ENCODE data around the gene LRRN2. TPM values are rescaled to one million over a fixed set of nuclear protein-coding genes. Genes with fewer than 3 reads are reported as not detected.

The LRRN2 gene
- polyA plus RNA-seq, 4 donors = 11.1 to 26.3 (median 12.5) TPM

GRCh38 chr1:204712708-204713430, 27.3 kb upstream of the LRRN2 start:
- no peak for DNase-seq (ENCODE audit: low read depth in 4 of 4, low spot score in 3 of 4)

GRCh38 chr1:204711947-204712701, 26.6 kb upstream of the LRRN2 start:
- DNase-seq (ENCODE audit: low read depth in 4 of 4, low spot score in 3 of 4) = no peak

- no peak for DNase-seq (ENCODE audit: low read depth in 4 of 4, low spot score in 3 of 4)
Observed at GRCh38 chr1:204711103-204711946, 25.8 kb upstream of the LRRN2 start.

DNA sequence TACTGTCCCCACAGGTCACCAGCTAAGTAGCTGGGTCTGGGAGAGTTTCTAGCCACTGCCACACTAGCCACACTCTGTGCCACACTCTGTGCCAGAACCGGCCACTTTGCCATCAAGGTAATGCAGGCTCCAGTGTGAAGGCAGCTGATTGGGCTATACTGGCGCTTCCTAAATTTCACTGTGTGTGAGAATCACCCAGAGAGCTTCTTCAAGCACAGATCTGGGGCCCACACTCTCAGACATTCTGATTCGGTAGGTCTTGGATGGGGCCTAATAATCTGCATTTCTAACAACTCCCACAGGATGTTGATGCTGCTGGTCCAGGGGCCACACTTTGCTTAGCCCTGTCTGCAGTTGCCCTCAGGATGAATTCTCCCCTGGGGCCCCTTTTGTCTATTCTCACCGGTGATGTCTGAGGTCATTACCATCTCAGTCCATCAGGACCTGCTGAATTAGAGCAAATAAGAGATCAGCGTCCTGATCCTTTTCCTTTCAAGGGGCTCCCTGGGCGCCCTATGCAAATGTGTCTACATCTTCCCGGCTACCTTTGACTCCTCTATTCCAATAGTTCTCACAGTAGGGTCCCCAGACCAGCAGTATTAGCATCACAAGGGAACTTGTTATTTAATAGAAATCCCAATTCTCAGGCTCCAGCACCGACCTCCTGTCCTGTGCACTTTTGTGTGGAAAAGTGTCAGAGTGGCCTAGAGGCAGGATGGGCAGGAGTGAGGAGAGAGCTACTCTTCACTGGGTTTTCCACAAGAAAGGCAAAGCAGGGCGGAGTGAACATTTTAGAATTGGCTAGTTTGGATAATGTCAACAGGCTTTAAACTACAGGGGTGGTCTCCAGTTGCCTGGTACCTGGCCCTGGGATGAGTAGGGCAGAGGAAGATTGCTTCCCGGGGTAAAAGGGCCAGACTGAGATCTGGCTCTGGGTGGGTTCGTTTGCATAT, 24.7 kb upstream of the LRRN2 start:
- DNase-seq (ENCODE audit: low read depth in 4 of 4, low spot score in 3 of 4) = no peak

DNA sequence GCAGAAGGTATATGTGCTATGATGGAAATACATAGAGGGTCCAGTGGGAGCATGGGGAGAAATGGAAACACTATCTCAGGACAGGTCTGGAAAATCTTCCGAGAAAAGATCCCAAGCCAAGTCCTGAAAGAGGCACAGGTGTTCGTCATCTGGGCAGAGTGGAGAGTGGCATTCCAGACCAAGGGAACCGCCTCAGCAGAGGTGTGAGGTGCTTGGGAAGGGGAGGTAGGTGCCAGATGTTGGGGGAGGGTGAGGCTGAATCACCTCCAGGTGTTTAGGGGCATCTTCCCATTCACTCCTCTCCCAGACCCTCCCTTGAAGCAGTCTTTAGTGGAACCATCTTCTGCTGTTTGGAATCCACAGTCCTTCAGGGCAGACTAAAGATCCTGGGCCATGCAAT, 23.5 kb upstream of the LRRN2 start:
- no peak for DNase-seq (ENCODE audit: low read depth in 4 of 4, low spot score in 3 of 4)

- no peak for DNase-seq (ENCODE audit: low read depth in 4 of 4, low spot score in 3 of 4)
Observed at GRCh38 chr1:204706838-204707509, 21.4 kb upstream of the LRRN2 start.

DNA sequence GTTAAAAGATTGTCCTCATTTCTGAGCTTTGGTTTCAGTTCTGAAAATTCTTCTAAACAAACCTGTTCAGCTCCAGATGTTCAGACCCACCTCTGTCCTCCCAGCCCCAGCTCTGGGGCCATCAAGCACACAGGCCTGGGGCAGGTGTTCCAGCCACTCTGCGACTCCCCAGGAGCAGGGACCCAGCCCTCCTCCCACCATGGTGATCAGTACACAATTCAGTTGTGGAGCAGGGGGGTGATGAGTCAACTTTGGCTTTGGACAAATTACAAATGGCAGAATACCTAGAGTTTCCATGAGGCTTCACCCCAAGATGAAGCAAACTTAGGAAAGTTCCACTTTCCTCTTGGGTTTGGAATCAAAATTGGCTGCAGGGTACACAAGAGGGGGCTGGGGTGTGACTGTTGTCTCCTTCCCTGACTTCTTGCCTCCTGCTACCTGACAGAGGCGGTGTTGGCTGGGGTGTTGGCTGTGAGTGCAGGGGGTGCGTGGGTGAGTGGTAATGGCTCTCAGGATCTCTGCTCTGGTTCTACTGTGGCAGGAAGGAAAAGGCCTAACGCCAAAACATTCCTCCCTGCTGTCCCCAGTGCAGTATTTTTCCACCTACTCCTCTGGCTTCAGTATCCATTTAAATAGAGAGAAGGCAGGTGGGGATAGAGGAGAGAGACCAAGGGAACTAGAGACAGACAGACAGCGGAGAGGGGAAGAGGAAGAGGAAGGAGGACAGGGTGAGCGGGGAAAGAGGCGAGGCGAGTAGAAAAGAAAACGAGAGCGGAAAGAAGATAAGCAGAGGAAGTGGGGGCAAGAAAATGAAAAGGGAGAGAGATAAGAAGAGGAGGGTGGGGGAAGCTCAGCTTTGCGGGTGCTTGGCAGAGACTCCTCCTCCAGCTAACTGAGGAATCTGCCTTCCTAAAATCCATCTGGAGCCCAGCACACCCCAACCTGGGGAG, 20.6 kb upstream of the LRRN2 start:
- DNase-seq (ENCODE audit: low read depth in 4 of 4, low spot score in 3 of 4) = no peak

- DNase-seq (ENCODE audit: low read depth in 4 of 4, low spot score in 3 of 4) = no peak
Observed at GRCh38 chr1:204705493-204705811, 19.9 kb upstream of the LRRN2 start.

- no peak for DNase-seq (ENCODE audit: low read depth in 4 of 4, low spot score in 3 of 4)
Observed at GRCh38 chr1:204704794-204705492, 19.4 kb upstream of the LRRN2 start.

GRCh38 chr1:204703826-204704612, 18.5 kb upstream of the LRRN2 start:
- no peak for DNase-seq (ENCODE audit: low read depth in 4 of 4, low spot score in 3 of 4)

DNA sequence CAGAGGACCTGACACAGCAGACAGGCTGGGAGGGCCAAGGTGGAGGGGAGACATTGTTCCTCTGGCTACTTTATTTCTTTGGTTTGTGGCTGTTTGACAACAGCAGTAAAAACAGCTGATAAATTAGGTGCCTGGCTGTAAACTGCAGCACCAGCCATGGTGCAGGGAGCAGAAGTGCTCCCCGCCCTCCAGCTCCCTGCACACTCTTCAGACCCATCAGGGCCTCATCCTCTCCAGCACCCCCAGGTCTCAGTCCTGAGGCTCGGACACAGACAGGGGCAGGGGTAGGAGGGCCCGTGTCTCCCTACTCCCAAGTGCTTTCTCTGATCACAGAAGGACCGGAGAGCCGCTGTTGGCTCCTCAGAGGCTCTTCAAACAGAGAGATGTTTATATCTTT, 17.7 kb upstream of the LRRN2 start:
- no peak for DNase-seq (ENCODE audit: low read depth in 4 of 4, low spot score in 3 of 4)

DNA sequence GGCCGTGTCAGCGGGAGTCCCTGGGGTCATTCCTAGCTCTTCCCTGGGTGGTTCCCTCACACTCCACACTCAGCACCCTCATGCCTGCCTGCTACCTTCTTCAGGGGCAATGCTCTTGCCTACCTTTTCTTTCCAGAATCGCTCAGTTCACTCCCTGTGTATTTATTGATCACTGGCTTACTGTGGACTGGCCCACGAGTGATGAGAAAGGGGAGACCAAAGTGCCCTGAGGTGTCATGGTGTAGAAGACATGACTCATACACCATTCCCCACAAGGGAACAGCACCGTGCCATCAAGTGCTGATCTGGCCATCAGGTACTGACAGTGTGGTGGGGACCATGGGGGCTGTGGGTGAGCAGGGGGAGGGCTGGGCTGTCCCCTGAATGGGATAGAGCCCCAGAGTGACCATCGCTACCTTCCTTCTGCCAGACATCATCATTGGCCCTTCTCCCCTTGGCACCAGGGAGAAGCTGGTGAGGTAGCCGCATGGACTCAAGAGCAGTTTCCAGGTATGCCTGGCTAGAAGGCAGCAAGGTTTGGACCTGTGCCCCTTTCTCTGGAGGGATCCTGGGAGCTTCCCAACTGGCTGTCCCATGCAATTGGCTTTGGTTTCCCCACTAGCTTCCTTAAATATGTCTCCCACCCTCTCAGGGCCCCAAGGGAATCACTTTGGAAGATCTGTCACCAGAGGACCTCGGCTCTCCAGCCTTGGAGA, 17.2 kb upstream of the LRRN2 start:
- DNase-seq (ENCODE audit: low read depth in 4 of 4, low spot score in 3 of 4) = no peak

- no peak for DNase-seq (ENCODE audit: low read depth in 4 of 4, low spot score in 3 of 4)
Observed at GRCh38 chr1:204701229-204701628, 15.7 kb upstream of the LRRN2 start.

DNA sequence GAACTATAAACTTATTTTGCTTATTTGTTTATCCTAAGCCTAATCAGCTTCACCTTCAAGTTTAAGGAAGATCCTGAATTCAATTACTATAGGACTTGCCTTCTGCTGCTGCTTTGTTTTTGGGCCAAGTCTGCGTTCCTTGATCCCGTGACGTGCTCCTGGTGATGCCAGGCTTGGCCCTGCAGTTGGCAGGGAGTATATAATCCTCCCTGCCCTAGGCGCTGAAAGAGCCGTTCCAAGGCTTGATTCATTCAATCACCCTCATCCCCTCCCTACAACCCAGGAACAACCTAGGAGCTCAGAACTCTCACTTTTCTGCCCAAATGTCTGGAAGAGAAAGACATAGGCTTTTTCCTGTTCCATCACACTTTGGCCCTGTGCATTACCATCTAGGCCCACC, 12.4 kb upstream of the LRRN2 start:
- DNase-seq (ENCODE audit: low read depth in 4 of 4, low spot score in 3 of 4) = no peak

DNA sequence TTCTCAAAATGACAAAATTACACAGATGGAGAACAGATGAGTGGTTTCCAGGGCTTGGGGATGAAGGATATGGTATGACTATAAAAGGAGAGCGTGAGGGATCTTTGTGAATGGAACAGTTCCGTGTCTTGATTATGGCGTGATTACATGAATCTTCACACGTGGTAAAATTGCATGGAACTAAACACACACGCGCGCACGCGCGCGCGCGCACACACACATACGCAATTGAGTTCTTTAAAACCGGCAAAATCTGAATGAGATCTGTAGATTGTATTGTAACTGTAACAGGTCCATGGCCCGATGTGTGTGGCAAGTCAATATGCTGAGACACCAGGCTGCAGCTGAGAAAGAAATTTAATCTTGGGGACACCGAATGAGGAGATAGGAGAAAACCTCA, 11.1 kb upstream of the LRRN2 start:
- DNase-seq (ENCODE audit: low read depth in 4 of 4, low spot score in 3 of 4) = no peak

- no peak for DNase-seq (ENCODE audit: low read depth in 4 of 4, low spot score in 3 of 4)
Observed at GRCh38 chr1:204695692-204696091, 10.2 kb upstream of the LRRN2 start.

DNA sequence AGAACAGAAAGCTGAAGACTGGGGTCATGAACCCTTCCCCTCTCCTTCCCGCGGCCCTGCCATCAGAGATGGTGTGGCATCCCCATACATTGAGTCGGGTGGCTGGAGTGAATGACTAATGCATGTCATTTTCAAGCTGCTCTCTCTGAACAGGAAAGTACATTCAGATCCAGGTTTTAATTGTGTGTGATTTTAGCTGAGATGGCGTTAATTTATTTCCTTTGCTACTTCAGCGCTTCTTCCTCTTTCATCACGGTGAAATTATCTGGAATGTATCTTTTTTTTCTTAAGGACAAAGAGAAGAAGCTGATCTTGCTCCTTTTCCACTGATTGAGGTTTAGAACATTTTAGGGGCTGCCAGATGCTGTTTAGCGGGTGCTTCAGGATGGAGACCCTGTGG, 8.6 kb upstream of the LRRN2 start:
- no peak for DNase-seq (ENCODE audit: low read depth in 4 of 4, low spot score in 3 of 4)

All from left renal pelvis (tissue), 4 donors.